Measurements from ENCODE around the gene KANK4.

Gene KANK4

GRCh38 chr1:62336995-62337705 is 17.9 kb upstream of the KANK4 start:
- no peak for DNase-seq

GRCh38 chr1:62336638-62336994 is 17.4 kb upstream of the KANK4 start:
- DNase-seq: no peak

GRCh38 chr1:62335656-62336055 is 16.4 kb upstream of the KANK4 start:
- DNase-seq: peak; percentile 32

GRCh38 chr1:62334434-62334985 is 15.3 kb upstream of the KANK4 start:
- no peak for DNase-seq

- no peak for DNase-seq
These were observed 14.2 kb upstream of the KANK4 start for GRCh38 chr1:62333441-62333840.

- no peak for DNase-seq
These were observed 8.3 kb upstream of the KANK4 start for GRCh38 chr1:62327360-62328055.

- DNase-seq: no peak
These were observed 6.4 kb upstream of the KANK4 start for GRCh38 chr1:62325681-62326080.

- DNase-seq: no peak
These were observed 5.8 kb upstream of the KANK4 start for GRCh38 chr1:62325081-62325480.

GRCh38 chr1:62321446-62321845 is 2.2 kb upstream of the KANK4 start:
- no peak for DNase-seq

GRCh38 chr1:62318320-62318755 is 896 bp downstream of the KANK4 start:
- DNase-seq: no peak

- no peak for DNase-seq
These were observed 2.0 kb downstream of the KANK4 start for GRCh38 chr1:62317021-62317768.

GRCh38 chr1:62316135-62316534 is 3.1 kb downstream of the KANK4 start:
- no peak for DNase-seq

GRCh38 chr1:62315387-62315786 is 3.8 kb downstream of the KANK4 start:
- DNase-seq: no peak

- DNase-seq: no peak
These were observed 4.5 kb downstream of the KANK4 start for GRCh38 chr1:62314454-62315350.

GRCh38 chr1:62312698-62313097 is 6.5 kb downstream of the KANK4 start:
- DNase-seq: no peak

- peak; percentile 4 for DNase-seq
These were observed 7.7 kb downstream of the KANK4 start for GRCh38 chr1:62311473-62311943.

GRCh38 chr1:62309906-62310305 is 9.3 kb downstream of the KANK4 start:
- no peak for DNase-seq

GRCh38 chr1:62308606-62309005 is 10.6 kb downstream of the KANK4 start:
- no peak for DNase-seq

- DNase-seq: no peak
These were observed 11.2 kb downstream of the KANK4 start for GRCh38 chr1:62307895-62308492.

- DNase-seq: no peak
These were observed 11.8 kb downstream of the KANK4 start for GRCh38 chr1:62307446-62307845.

GRCh38 chr1:62306065-62306464 is 13.2 kb downstream of the KANK4 start:
- no peak for DNase-seq

GRCh38 chr1:62304975-62305374 is 14.3 kb downstream of the KANK4 start:
- no peak for DNase-seq
